Spleen (tissue), 7 donors: ENCODE results near the gene ACKR2.

Source experiments
- POLR2A ChIP-seq, 3 donors: fragments of 450-650 bp; IDR thresholded peaks; one replicate each; pipeline ENCODE4 v1.5.1; 2017; ENCODE audit warnings: antibody characterized with exemption in 3 of 3, mild to moderate bottlenecking in 1 of 3
- POLR2AphosphoS5 ChIP-seq, 3 donors: sonication (generic); formaldehyde crosslinking; IDR thresholded peaks; one replicate each; pipeline ENCODE4 v1.5.1; 2017; ENCODE audit warnings: antibody characterized with exemption in 3 of 3
- TF ChIP-seq, protein P1 (sequence below), 11 experiments: fragments of 200-600 bp in 7 of 11; fragments of 450-650 bp in 4 of 11; sonication (generic) in 4 of 11; IDR thresholded peaks in 8 of 11; conservative IDR thresholded peaks in 3 of 11; 1 replicate in 7 of 11; 2 replicates in 4 of 11; pipeline versions ENCODE4 v1.4.0 to v1.8.0; 2016 to 2021; ENCODE audit warnings: antibody characterized with exemption in 11 of 11, inconsistent platforms in 4 of 11, mild to moderate bottlenecking in 1 of 11
- donor health status: DM: no; HTN: no; CAD: no; lungs with moderate emphysema.
- donor health status: DM: no; HTN: no; CAD: no.
- donor health status: DM: no; HTN: no; CAD: no.

- TF ChIP-seq, protein P1, sequence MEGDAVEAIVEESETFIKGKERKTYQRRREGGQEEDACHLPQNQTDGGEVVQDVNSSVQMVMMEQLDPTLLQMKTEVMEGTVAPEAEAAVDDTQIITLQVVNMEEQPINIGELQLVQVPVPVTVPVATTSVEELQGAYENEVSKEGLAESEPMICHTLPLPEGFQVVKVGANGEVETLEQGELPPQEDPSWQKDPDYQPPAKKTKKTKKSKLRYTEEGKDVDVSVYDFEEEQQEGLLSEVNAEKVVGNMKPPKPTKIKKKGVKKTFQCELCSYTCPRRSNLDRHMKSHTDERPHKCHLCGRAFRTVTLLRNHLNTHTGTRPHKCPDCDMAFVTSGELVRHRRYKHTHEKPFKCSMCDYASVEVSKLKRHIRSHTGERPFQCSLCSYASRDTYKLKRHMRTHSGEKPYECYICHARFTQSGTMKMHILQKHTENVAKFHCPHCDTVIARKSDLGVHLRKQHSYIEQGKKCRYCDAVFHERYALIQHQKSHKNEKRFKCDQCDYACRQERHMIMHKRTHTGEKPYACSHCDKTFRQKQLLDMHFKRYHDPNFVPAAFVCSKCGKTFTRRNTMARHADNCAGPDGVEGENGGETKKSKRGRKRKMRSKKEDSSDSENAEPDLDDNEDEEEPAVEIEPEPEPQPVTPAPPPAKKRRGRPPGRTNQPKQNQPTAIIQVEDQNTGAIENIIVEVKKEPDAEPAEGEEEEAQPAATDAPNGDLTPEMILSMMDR (IDR thresholded peaks at IDR 0.05 in 8 of 11, conservative IDR thresholded peaks at IDR 0.05 in 3 of 11), result no peak
- TF ChIP-seq POLR2A (IDR thresholded peaks at IDR 0.05) (no peak), POLR2AphosphoS5 (IDR thresholded peaks at IDR 0.05) (no peak)
These were observed 13.5 kb upstream of the ACKR2 start for GRCh38 chr3:42795621-42796181.
